ENCODE measurements around the gene SMPD3. TPM values are rescaled to one million over a fixed set of nuclear protein-coding genes. Genes with fewer than 3 reads are reported as not detected.

Gene SMPD3
- total RNA-seq, 3 donors from 2014 or later = under 0.01 to 15.4 (median 2.9) TPM

DNA sequence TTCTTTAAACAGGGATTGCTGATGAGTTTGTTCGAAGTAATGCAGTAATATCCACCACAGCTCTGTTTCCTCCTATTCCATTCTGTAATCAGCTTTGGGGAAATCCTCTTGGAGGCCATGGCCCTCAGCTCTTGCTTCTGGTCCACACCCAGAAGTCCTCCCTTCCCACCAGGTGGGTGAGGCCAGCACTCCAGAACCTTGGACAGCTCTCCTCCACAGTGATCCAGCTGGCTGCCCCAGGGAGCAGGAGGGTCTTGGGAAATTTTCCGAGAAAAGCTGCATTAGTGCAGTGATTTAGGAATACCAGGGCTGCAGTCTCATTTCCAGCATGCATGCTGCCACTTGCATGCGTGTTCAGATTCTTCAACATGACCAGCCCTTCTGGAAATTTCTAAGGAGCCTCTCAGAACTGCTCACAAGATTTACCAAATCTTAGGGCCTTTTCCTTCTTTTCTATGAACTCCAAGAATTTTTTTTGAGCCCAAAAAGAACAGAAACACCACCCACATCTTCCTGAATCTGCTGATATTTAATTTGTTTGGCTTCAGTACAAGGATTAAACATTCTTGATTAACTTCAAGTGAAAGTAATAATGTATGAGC lies 4.2 kb downstream of the SMPD3 start:
- Histone ChIP-seq H3K4me1 (peaks cover 9 to 11% of the 10 kb centered on the region in 2 donors), H3K27ac (no peak overlapping the region), H3K4me3 (no peak overlapping the region), H3K27me3 (peaks cover 2 to 9% of the 10 kb centered on the region in 2 donors), H3K9me3 (no peaks in the 10 kb centered on the region), H3K36me3 (no peaks in the 10 kb centered on the region)
- DNase-seq (ENCODE audit: low spot score in 2 of 2) = no peak
- TF ChIP-seq, protein P1, sequence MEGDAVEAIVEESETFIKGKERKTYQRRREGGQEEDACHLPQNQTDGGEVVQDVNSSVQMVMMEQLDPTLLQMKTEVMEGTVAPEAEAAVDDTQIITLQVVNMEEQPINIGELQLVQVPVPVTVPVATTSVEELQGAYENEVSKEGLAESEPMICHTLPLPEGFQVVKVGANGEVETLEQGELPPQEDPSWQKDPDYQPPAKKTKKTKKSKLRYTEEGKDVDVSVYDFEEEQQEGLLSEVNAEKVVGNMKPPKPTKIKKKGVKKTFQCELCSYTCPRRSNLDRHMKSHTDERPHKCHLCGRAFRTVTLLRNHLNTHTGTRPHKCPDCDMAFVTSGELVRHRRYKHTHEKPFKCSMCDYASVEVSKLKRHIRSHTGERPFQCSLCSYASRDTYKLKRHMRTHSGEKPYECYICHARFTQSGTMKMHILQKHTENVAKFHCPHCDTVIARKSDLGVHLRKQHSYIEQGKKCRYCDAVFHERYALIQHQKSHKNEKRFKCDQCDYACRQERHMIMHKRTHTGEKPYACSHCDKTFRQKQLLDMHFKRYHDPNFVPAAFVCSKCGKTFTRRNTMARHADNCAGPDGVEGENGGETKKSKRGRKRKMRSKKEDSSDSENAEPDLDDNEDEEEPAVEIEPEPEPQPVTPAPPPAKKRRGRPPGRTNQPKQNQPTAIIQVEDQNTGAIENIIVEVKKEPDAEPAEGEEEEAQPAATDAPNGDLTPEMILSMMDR (IDR thresholded peaks at IDR 0.05) = no peak
- TF ChIP-seq POLR2A (IDR thresholded peaks at IDR 0.05) (no peak), POLR2AphosphoS5 (IDR thresholded peaks at IDR 0.05) (no peak)
- intact Hi-C loops (cut with DNase I; ENCODE audit: low total_unique reads) = no loop called here

GRCh38 chr16:68436581-68436980 lies 11.7 kb downstream of the SMPD3 start:
- Histone ChIP-seq H3K4me3 (no peak overlapping the region), H3K4me1 (no peaks in the 10 kb centered on the region), H3K9me3 (no peaks in the 10 kb centered on the region), H3K36me3 (no peaks in the 10 kb centered on the region), H3K27me3 (no peaks in the 10 kb centered on the region), H3K27ac (no peak overlapping the region)
- DNase-seq (ENCODE audit: low spot score in 2 of 2) = no peak
- TF ChIP-seq, protein P1 (IDR thresholded peaks at IDR 0.05) = no peak
- no peak for TF ChIP-seq POLR2AphosphoS5 (IDR thresholded peaks at IDR 0.05)
- TF ChIP-seq POLR2A (IDR thresholded peaks at IDR 0.05) = no peak
- intact Hi-C loops (cut with DNase I; ENCODE audit: low total_unique reads) = no loop called here

- H3K4me1 ChIP-seq = no peaks in the 10 kb centered on the region
- intact Hi-C loops (cut with DNase I; ENCODE audit: low total_unique reads) = loop anchor here (5.0 kb wide), 1 partner anchor 453 kb away; no protein-coding TSS in a partner anchor
- no peaks in the 10 kb centered on the region for H3K36me3 ChIP-seq
- peak overlapping the region; percentile 34 to 66 for H3K27ac ChIP-seq
- no peaks in the 10 kb centered on the region for H3K9me3 ChIP-seq
- TF ChIP-seq POLR2A (IDR thresholded peaks at IDR 0.05) (no peak), POLR2AphosphoS5 (IDR thresholded peaks at IDR 0.05) (no peak)
- TF ChIP-seq, protein P1 (IDR thresholded peaks at IDR 0.05) = no peak
- peak; percentile 79 to 80 for DNase-seq (ENCODE audit: low spot score in 2 of 2)
- H3K4me3 ChIP-seq = no peak overlapping the region
- no peaks in the 10 kb centered on the region for H3K27me3 ChIP-seq
These were observed 13.6 kb downstream of the SMPD3 start for GRCh38 chr16:68434624-68435210.

DNA sequence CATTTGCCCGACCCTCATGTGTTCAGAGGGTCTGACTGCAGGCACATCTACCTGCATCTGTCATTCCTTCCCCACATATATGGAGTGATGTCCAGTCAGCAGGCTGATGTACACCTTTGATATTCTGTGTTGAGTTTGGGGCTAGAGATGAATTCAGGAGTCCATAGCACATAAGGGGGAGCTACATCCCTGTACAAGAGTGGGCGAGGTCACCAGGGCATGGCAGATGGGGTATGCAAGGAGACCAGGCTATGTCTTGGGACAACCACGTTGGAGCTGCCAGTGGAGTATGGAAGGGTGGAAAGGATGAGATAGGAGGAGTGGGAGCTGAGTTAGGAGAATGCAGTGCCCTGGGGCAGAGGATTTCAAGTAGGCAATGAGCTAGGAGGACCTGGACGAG lies 15.0 kb downstream of the SMPD3 start:
- Histone ChIP-seq H3K27ac (no peak overlapping the region), H3K4me3 (no peak overlapping the region), H3K4me1 (no peaks in the 10 kb centered on the region), H3K9me3 (no peaks in the 10 kb centered on the region), H3K36me3 (no peaks in the 10 kb centered on the region), H3K27me3 (no peaks in the 10 kb centered on the region)
- TF ChIP-seq POLR2AphosphoS5 (IDR thresholded peaks at IDR 0.05) = no peak
- TF ChIP-seq, protein P1 (IDR thresholded peaks at IDR 0.05) = no peak
- TF ChIP-seq POLR2A (IDR thresholded peaks at IDR 0.05) = no peak
- intact Hi-C loops (cut with DNase I; ENCODE audit: low total_unique reads) = loop anchor here (5.0 kb wide), 1 partner anchor 454 kb away; no protein-coding TSS in a partner anchor
- no peak for DNase-seq (ENCODE audit: low spot score in 2 of 2)

DNA sequence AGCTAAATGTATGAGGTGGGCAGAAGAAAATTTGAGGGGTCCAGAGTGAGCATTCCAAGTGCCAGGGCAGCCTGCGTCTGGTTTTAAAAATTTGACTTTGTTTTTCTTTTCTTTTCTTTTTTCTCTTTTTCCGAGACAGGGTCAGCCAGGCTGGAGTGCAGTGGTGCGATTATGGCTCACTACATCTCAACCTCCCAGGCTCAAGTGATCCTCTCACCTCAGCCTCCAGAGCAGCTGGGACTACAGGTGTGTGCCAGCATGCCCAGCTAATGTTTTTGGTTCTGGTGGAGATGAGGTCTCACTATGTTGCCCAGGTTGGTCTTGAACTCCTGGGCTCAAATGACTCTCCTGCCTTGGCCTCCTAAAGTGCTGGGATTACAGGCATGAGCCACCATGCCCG lies 15.6 kb downstream of the SMPD3 start:
- intact Hi-C loops (cut with DNase I; ENCODE audit: low total_unique reads) = loop anchor here (5.0 kb wide), 1 partner anchor 455 kb away; no protein-coding TSS in a partner anchor
- TF ChIP-seq POLR2A (IDR thresholded peaks at IDR 0.05) = no peak
- TF ChIP-seq POLR2AphosphoS5 (IDR thresholded peaks at IDR 0.05) = no peak
- TF ChIP-seq, protein P1 (IDR thresholded peaks at IDR 0.05) = no peak
- no peak for DNase-seq (ENCODE audit: low spot score in 2 of 2)
- Histone ChIP-seq H3K27me3 (no peaks in the 10 kb centered on the region), H3K4me1 (no peaks in the 10 kb centered on the region), H3K36me3 (no peaks in the 10 kb centered on the region), H3K9me3 (no peaks in the 10 kb centered on the region), H3K27ac (no peak overlapping the region), H3K4me3 (no peak overlapping the region)
